BLaER1 (cell line): ENCODE measurements around the gene TJAP1.
"Not testable (repeated sequence)": the region's sequence is repeated elsewhere in the genome, so short reads cannot be mapped to it uniquely, and the experiment has no call there.

Experiments
- H3K27ac ChIP-seq: shearing (Covaris generic); formaldehyde crosslinking; 2 replicates; pipeline ENCODE4 v1.8.1; 2022
- H3K27me3 ChIP-seq: shearing (Covaris generic); formaldehyde crosslinking; 2 replicates; pipeline ENCODE4 v1.8.1; 2022
- H3K36me3 ChIP-seq: shearing (Covaris generic); formaldehyde crosslinking; 2 replicates; pipeline ENCODE4 v1.8.1; 2022
- H3K4me1 ChIP-seq: shearing (Covaris generic); formaldehyde crosslinking; 2 replicates; pipeline ENCODE4 v1.8.1; 2022
- H3K4me2 ChIP-seq: shearing (Covaris generic); formaldehyde crosslinking; 2 replicates; pipeline ENCODE4 v1.8.1; 2022
- H3K4me3 ChIP-seq: shearing (Covaris generic); formaldehyde crosslinking; 2 replicates; pipeline ENCODE4 v1.8.1; 2022
- H3K9ac ChIP-seq: shearing (Covaris generic); formaldehyde crosslinking; 2 replicates; pipeline ENCODE4 v1.8.1; 2022
- H3K9me3 ChIP-seq: shearing (Covaris generic); formaldehyde crosslinking; 2 replicates; pipeline ENCODE4 v1.8.1; 2022
- H4K20me1 ChIP-seq: shearing (Covaris generic); formaldehyde crosslinking; 2 replicates; pipeline ENCODE4 v1.8.1; 2022
- Cebpa-rat ChIP-seq: shearing (Covaris generic); IDR thresholded peaks from 2 replicates; pipeline ENCODE4 v1.8.1; 2022

TJAP1 gene

GRCh38 chr6:43460032-43460431 is 17.3 kb upstream of the TJAP1 start:
- no peak overlapping the region for H3K9ac ChIP-seq
- H3K9me3 ChIP-seq: no peaks in the 10 kb centered on the region
- no peaks in the 10 kb centered on the region for H3K4me1 ChIP-seq
- no peak for TF ChIP-seq Cebpa-rat
- H3K27me3 ChIP-seq: peaks cover 32% of the 10 kb centered on the region
- H3K4me2 ChIP-seq: no peak overlapping the region
- no peak overlapping the region for H3K4me3 ChIP-seq
- no peak overlapping the region for H3K27ac ChIP-seq
- H3K36me3 ChIP-seq: no peaks in the 10 kb centered on the region
- peaks cover 12% of the 10 kb centered on the region; the same call in 1 of the 2 replicates for H4K20me1 ChIP-seq

GRCh38 chr6:43461936-43462335 is 15.4 kb upstream of the TJAP1 start:
- Histone ChIP-seq H3K9ac (no peak overlapping the region), H3K27me3 (peaks cover 13% of the 10 kb centered on the region), H4K20me1 (no peaks in the 10 kb centered on the region), H3K9me3 (no peaks in the 10 kb centered on the region), H3K4me3 (no peak overlapping the region), H3K4me1 (no peaks in the 10 kb centered on the region), H3K36me3 (no peaks in the 10 kb centered on the region), H3K27ac (no peak overlapping the region), H3K4me2 (no peak overlapping the region)
- TF ChIP-seq Cebpa-rat: no peak

- Histone ChIP-seq H3K4me1 (no peaks in the 10 kb centered on the region), H3K4me2 (no peak overlapping the region), H3K9me3 (no peaks in the 10 kb centered on the region), H4K20me1 (no peaks in the 10 kb centered on the region), H3K4me3 (no peak overlapping the region), H3K27me3 (no peaks in the 10 kb centered on the region), H3K27ac (no peak overlapping the region), H3K36me3 (no peaks in the 10 kb centered on the region), H3K9ac (no peak overlapping the region)
- no peak for TF ChIP-seq Cebpa-rat
Observed at GRCh38 chr6:43464337-43464736, 13.0 kb upstream of the TJAP1 start.

GRCh38 chr6:43465948-43466347 is 11.4 kb upstream of the TJAP1 start:
- no peak overlapping the region for H3K27ac ChIP-seq
- H3K4me3 ChIP-seq: no peak overlapping the region
- H3K9me3 ChIP-seq: no peaks in the 10 kb centered on the region
- H3K27me3 ChIP-seq: no peaks in the 10 kb centered on the region
- TF ChIP-seq Cebpa-rat: no peak
- no peaks in the 10 kb centered on the region for H4K20me1 ChIP-seq
- H3K9ac ChIP-seq: no peak overlapping the region
- no peaks in the 10 kb centered on the region for H3K4me1 ChIP-seq
- H3K36me3 ChIP-seq: no peaks in the 10 kb centered on the region
- no peak overlapping the region for H3K4me2 ChIP-seq

GRCh38 chr6:43467265-43467664 is 10.1 kb upstream of the TJAP1 start:
- H3K4me1 ChIP-seq, H3K4me2 ChIP-seq, H3K27me3 ChIP-seq, H3K9me3 ChIP-seq, H3K4me3 ChIP-seq, H3K9ac ChIP-seq, H4K20me1 ChIP-seq, H3K36me3 ChIP-seq, H3K27ac ChIP-seq: not testable (repeated sequence)

- no peaks in the 10 kb centered on the region for H3K36me3 ChIP-seq
- H3K4me2 ChIP-seq: no peak overlapping the region
- no peaks in the 10 kb centered on the region for H3K4me1 ChIP-seq
- H4K20me1 ChIP-seq: no peaks in the 10 kb centered on the region
- H3K27ac ChIP-seq: no peak overlapping the region
- TF ChIP-seq Cebpa-rat: no peak
- H3K27me3 ChIP-seq: no peaks in the 10 kb centered on the region
- no peak overlapping the region for H3K9ac ChIP-seq
- no peaks in the 10 kb centered on the region for H3K9me3 ChIP-seq
- H3K4me3 ChIP-seq: no peak overlapping the region
Observed at GRCh38 chr6:43467752-43468151, 9.6 kb upstream of the TJAP1 start.

GRCh38 chr6:43468240-43468639 is 9.1 kb upstream of the TJAP1 start:
- no peaks in the 10 kb centered on the region for H3K4me1 ChIP-seq
- H3K36me3 ChIP-seq: no peaks in the 10 kb centered on the region
- no peak for TF ChIP-seq Cebpa-rat
- no peak overlapping the region for H3K4me3 ChIP-seq
- H4K20me1 ChIP-seq: no peaks in the 10 kb centered on the region
- H3K9ac ChIP-seq: no peak overlapping the region
- no peak overlapping the region for H3K4me2 ChIP-seq
- H3K27ac ChIP-seq: no peak overlapping the region
- H3K9me3 ChIP-seq: no peaks in the 10 kb centered on the region
- no peaks in the 10 kb centered on the region for H3K27me3 ChIP-seq

GRCh38 chr6:43468748-43469681 is 8.4 kb upstream of the TJAP1 start:
- H3K4me2 ChIP-seq: no peak overlapping the region
- no peak overlapping the region for H3K9ac ChIP-seq
- H4K20me1 ChIP-seq: no peaks in the 10 kb centered on the region
- no peaks in the 10 kb centered on the region for H3K4me1 ChIP-seq
- H3K27ac ChIP-seq: no peak overlapping the region
- H3K9me3 ChIP-seq: no peaks in the 10 kb centered on the region
- no peak overlapping the region for H3K4me3 ChIP-seq
- no peaks in the 10 kb centered on the region for H3K27me3 ChIP-seq
- no peak for TF ChIP-seq Cebpa-rat
- H3K36me3 ChIP-seq: no peaks in the 10 kb centered on the region

GRCh38 chr6:43469947-43470346 is 7.4 kb upstream of the TJAP1 start:
- TF ChIP-seq Cebpa-rat: no peak
- H3K4me2 ChIP-seq: no peak overlapping the region
- no peak overlapping the region for H3K9ac ChIP-seq
- no peaks in the 10 kb centered on the region for H4K20me1 ChIP-seq
- no peaks in the 10 kb centered on the region for H3K27me3 ChIP-seq
- H3K4me1 ChIP-seq: no peaks in the 10 kb centered on the region
- H3K27ac ChIP-seq: no peak overlapping the region
- no peaks in the 10 kb centered on the region for H3K36me3 ChIP-seq
- H3K9me3 ChIP-seq: no peaks in the 10 kb centered on the region
- no peak overlapping the region for H3K4me3 ChIP-seq

GRCh38 chr6:43471399-43471798 is 6.0 kb upstream of the TJAP1 start:
- H3K9ac ChIP-seq: no peak overlapping the region
- TF ChIP-seq Cebpa-rat: no peak
- H3K36me3 ChIP-seq: no peaks in the 10 kb centered on the region
- peaks cover under 1% of the 10 kb centered on the region for H3K4me1 ChIP-seq
- no peak overlapping the region for H3K4me3 ChIP-seq
- H3K27ac ChIP-seq: no peak overlapping the region
- no peaks in the 10 kb centered on the region for H4K20me1 ChIP-seq
- no peaks in the 10 kb centered on the region for H3K9me3 ChIP-seq
- H3K4me2 ChIP-seq: no peak overlapping the region
- H3K27me3 ChIP-seq: no peaks in the 10 kb centered on the region
